ENCODE data around the gene EGFR. TPM values are rescaled to one million over a fixed set of nuclear protein-coding genes. Genes with fewer than 3 reads are reported as not detected.
A peak's percentile ranks its signal among the peaks of the same experiment; 100 is the strongest.

EGFR gene
- total RNA-seq, 4 donors from 2014 or later = 79.3 to 125 (median 110) TPM

- no peak for DNase-seq (ENCODE audit: extremely low spot score)
- Histone ChIP-seq H3K9me3 (peaks cover 0 to 4% (median 0%) of the 10 kb centered on the region in 4 donors), H3K36me3 (no peaks in the 10 kb centered on the region), H3K4me1 (peaks cover 23 to 88% (median 82%) of the 10 kb centered on the region in 4 donors), H3K27ac (replicated peaks in 1 of 4) (peak overlapping the region; percentile 58 to 87 (median 74)), H3K27me3 (no peaks in the 10 kb centered on the region), H3K4me3 (no peak overlapping the region)
- WGBS = 89% methylated on average over 10 of the region's 10 CpGs
- no peak for TF ChIP-seq CTCF (IDR thresholded peaks at IDR 0.05)
- TF ChIP-seq POLR2A (IDR thresholded peaks at IDR 0.05; ENCODE audit: low read depth) = no peak
- no peak for TF ChIP-seq POLR2AphosphoS5 (IDR thresholded peaks at IDR 0.05)
- no peak for TF ChIP-seq EP300 (IDR thresholded peaks at IDR 0.05)
- intact Hi-C loops (cut with DNase I) = no loop called here
Measured at GRCh38 chr7:55061726-55062499, 43.1 kb downstream of the EGFR start.

- H3K36me3 ChIP-seq = no peaks in the 10 kb centered on the region
- no peaks in the 10 kb centered on the region for H3K27me3 ChIP-seq
- H3K4me3 ChIP-seq = no peak overlapping the region
- 84% methylated on average over 7 of the region's 7 CpGs for WGBS
- H3K9me3 ChIP-seq = peaks cover 0 to 4% (median 0%) of the 10 kb centered on the region in 4 donors
- peaks cover 20 to 88% (median 80%) of the 10 kb centered on the region in 4 donors for H3K4me1 ChIP-seq
- peak overlapping the region; percentile 81 to 88 (median 87) for H3K27ac ChIP-seq (replicated peaks in 1 of 4)
- no peak for DNase-seq (ENCODE audit: extremely low spot score)
- intact Hi-C loops (cut with DNase I) = no loop called here
- no peak for TF ChIP-seq EP300 (IDR thresholded peaks at IDR 0.05)
- no peak for TF ChIP-seq POLR2A (IDR thresholded peaks at IDR 0.05; ENCODE audit: low read depth)
- no peak for TF ChIP-seq CTCF (IDR thresholded peaks at IDR 0.05)
- no peak for TF ChIP-seq POLR2AphosphoS5 (IDR thresholded peaks at IDR 0.05)
Measured at GRCh38 chr7:55063061-55063460, 44.2 kb downstream of the EGFR start.

- DNase-seq (ENCODE audit: extremely low spot score) = no peak
- no peaks in the 10 kb centered on the region for H3K27me3 ChIP-seq
- H3K9me3 ChIP-seq = peaks cover 0 to 4% (median 0%) of the 10 kb centered on the region in 4 donors
- no peaks in the 10 kb centered on the region for H3K36me3 ChIP-seq
- TF ChIP-seq EP300 (IDR thresholded peaks at IDR 0.05) (no peak), POLR2A (IDR thresholded peaks at IDR 0.05; ENCODE audit: low read depth) (no peak), POLR2AphosphoS5 (IDR thresholded peaks at IDR 0.05) (no peak), CTCF (IDR thresholded peaks at IDR 0.05) (no peak)
- 63% methylated on average over 5 of the region's 5 CpGs for whole genome bisulfite sequencing
- H3K27ac ChIP-seq (replicated peaks in 1 of 4) = peak overlapping the region; percentile 81 to 88 (median 87)
- no peak overlapping the region for H3K4me3 ChIP-seq
- intact Hi-C loops (cut with DNase I) = loop anchor here (2.0 kb wide), 1 partner anchor 69 kb away; no protein-coding TSS in a partner anchor
- peaks cover 20 to 94% (median 82%) of the 10 kb centered on the region in 4 donors for H3K4me1 ChIP-seq
Measured at GRCh38 chr7:55063633-55064032, 44.8 kb downstream of the EGFR start.

GRCh38 chr7:55065079-55065478 lies 46.3 kb downstream of the EGFR start:
- peak; percentile 21 for TF ChIP-seq EP300 (IDR thresholded peaks at IDR 0.05)
- TF ChIP-seq POLR2A (IDR thresholded peaks at IDR 0.05; ENCODE audit: low read depth) = no peak
- peak; percentile 44 to 68 for TF ChIP-seq POLR2AphosphoS5 (IDR thresholded peaks at IDR 0.05)
- TF ChIP-seq CTCF (IDR thresholded peaks at IDR 0.05) = no peak
- Histone ChIP-seq H3K36me3 (no peaks in the 10 kb centered on the region), H3K27me3 (no peaks in the 10 kb centered on the region), H3K27ac (replicated peaks in 1 of 4) (peak overlapping the region; percentile 81 to 88 (median 87)), H3K4me1 (peaks cover 20 to 95% (median 79%) of the 10 kb centered on the region in 4 donors), H3K4me3 (peak overlapping the region in 2 of 4 donors; percentile 5 to 18), H3K9me3 (peaks cover 0 to 4% (median 0%) of the 10 kb centered on the region in 4 donors)
- intact Hi-C loops (cut with DNase I) = loop anchor here (2.0 to 5.0 kb wide), 2 partner anchors 43 to 68 kb away; no protein-coding TSS in a partner anchor
- DNase-seq (ENCODE audit: extremely low spot score) = no peak
- 40% methylated on average over 4 of the region's 4 CpGs for WGBS

Data from esophagus muscularis mucosa (tissue), 4 donors.